Panc1 (cell line): ENCODE results near the gene CLPSL2. TPM values are rescaled to one million over a fixed set of nuclear protein-coding genes. Genes with fewer than 3 reads are reported as not detected.

Source experiments
- ATAC-seq: fragments of 200-7000 bp; cut with Tn5 transposase; 2 replicates; pipeline ENCODE4 v1.9.1; 2020; ENCODE audit warnings: mild to moderate bottlenecking, moderate library complexity
- BruUV-seq: library from RNA; stranded (reverse); fragments of 400-500 nt; replicated peaks from 2 replicates; lab custom pipeline; 2021; lab: Mats Ljungman, UMichigan
- CTCF ChIA-PET: fragments of 300-600 bp; sonication (Branson Sonifier 250); formaldehyde crosslinking; loops from one replicate; lab custom pipeline; 2022; ENCODE audit warnings: antibody characterized with exemption; lab: Charles Lee
- POLR2A ChIA-PET: fragments of 300-600 bp; sonication (Branson Sonifier 250); formaldehyde crosslinking; loops from one replicate; lab custom pipeline; 2022; ENCODE audit warnings: antibody characterized with exemption; lab: Charles Lee
- DNase-seq: peaks from one replicate; pipeline ENCODE4 v3.0.0-alpha.2; 2010; ENCODE audit warnings: low read depth, low spot score
- H3K27ac ChIP-seq: 2 replicates; pipeline ENCODE4 v1.5.1; 2011; ENCODE audit warnings: mild to moderate bottlenecking, low read length, inconsistent platforms
- H3K27me3 ChIP-seq: fragments of 200-500 bp; sonication (Bioruptor generic); 2 replicates; pipeline ENCODE4 v1.6.0; 2014; ENCODE audit warnings: low read length, inconsistent platforms; ENCODE audit not compliant: control insufficient read depth, insufficient read depth
- H3K36me3 ChIP-seq: fragments of 200-500 bp; sonication (Bioruptor generic); 2 replicates; pipeline ENCODE4 v1.5.1; 2014; ENCODE audit warnings: inconsistent platforms, mild to moderate bottlenecking, low read length, moderate library complexity; ENCODE audit not compliant: control insufficient read depth, insufficient read depth
- H3K4me1 ChIP-seq: 2 replicates; pipeline ENCODE4 v1.5.1; 2011; ENCODE audit warnings: inconsistent platforms, mild to moderate bottlenecking, low read length, moderate library complexity; ENCODE audit not compliant: control insufficient read depth, insufficient read depth
- H3K4me3 ChIP-seq, 2 experiments: 2 replicates each; pipeline ENCODE4 v1.5.1; 2011 to 2012; ENCODE audit warnings: low read depth in 2 of 2, low read length in 2 of 2, mild to moderate bottlenecking in 2 of 2, inconsistent platforms in 1 of 2, moderate library complexity in 1 of 2
- H3K9me3 ChIP-seq: fragments of 200-500 bp; sonication (Bioruptor generic); 2 replicates; pipeline ENCODE4 v1.5.1; 2014; ENCODE audit warnings: low read depth, mild to moderate bottlenecking, inconsistent platforms, low read length, moderate library complexity; ENCODE audit not compliant: control insufficient read depth, insufficient read depth
- CTCF ChIP-seq: fragments of 450-650 bp; IDR thresholded peaks from 2 replicates; pipeline ENCODE4 v1.5.1; 2017; ENCODE audit warnings: mild to moderate bottlenecking
- POLR2AphosphoS5 ChIP-seq: IDR thresholded peaks from 2 replicates; pipeline ENCODE4 v1.6.1; 2012; ENCODE audit warnings: mild to moderate bottlenecking, low read depth, low read length, moderate library complexity
- REST ChIP-seq, 2 experiments: IDR thresholded peaks; 2 replicates each; pipeline ENCODE4 v1.6.1; 2011 to 2012; ENCODE audit warnings: low read depth in 2 of 2, control low read depth in 1 of 2, low read length in 1 of 2, mild to moderate bottlenecking in 1 of 2, moderate library complexity in 1 of 2; ENCODE audit not compliant: insufficient read depth in 1 of 2
- SIN3A ChIP-seq: IDR thresholded peaks from 2 replicates; pipeline ENCODE4 v1.6.1; 2012; ENCODE audit warnings: low read depth, mild to moderate bottlenecking, low read length, moderate library complexity, borderline replicate concordance; ENCODE audit not compliant: insufficient read depth
- TCF7L2 ChIP-seq: IDR thresholded peaks from 2 replicates; pipeline ENCODE4 v1.6.1; 2011; ENCODE audit warnings: mild to moderate bottlenecking, low read depth, low read length, inconsistent platforms
- in situ Hi-C: cut with HindIII; loops from 2 replicates; pipeline ENCODE4 v1.10.0; 2016; ENCODE audit warnings: low sequenced_read_pairs, low pct_unique_long_range_greater_than_20kb
- intact Hi-C: fragments of 100-400 bp; cut with micrococcal nuclease; formaldehyde crosslinking; loops from one replicate; pipeline ENCODE4 v1.10.0; 2022; ENCODE audit not compliant: unreplicated experiment
- total RNA-seq: library from RNA; stranded (reverse); gene quantifications from one replicate; pipeline ENCODE4 v1.2.1, GENCODE V29; 2021; ENCODE audit not compliant: unreplicated experiment

CLPSL2 gene
- total RNA-seq, 1 experiment from 2014 or later = 0.57 TPM

- DNase-seq (no peak), ATAC-seq (no peak)
- H3K4me3 ChIP-seq = no peak overlapping the region
- POLR2A ChIA-PET = no interaction called here
- intact Hi-C loops = loop anchor here (1.0 kb wide), 1 partner anchor 11 kb away; no protein-coding TSS in a partner anchor
- no peaks in the 10 kb centered on the region for H3K4me1 ChIP-seq
- TF ChIP-seq CTCF = no peak
- no peak for TF ChIP-seq TCF7L2
- TF ChIP-seq REST (IDR thresholded peaks at IDR 0.05; ENCODE audit: insufficient read depth in 1 of 2, low read depth in 2 of 2, low read length in 1 of 2) = no peak
- no peak for TF ChIP-seq POLR2AphosphoS5
- no peak for TF ChIP-seq SIN3A
- H3K36me3 ChIP-seq = no peaks in the 10 kb centered on the region
- H3K9me3 ChIP-seq = no peaks in the 10 kb centered on the region
- no peaks in the 10 kb centered on the region for H3K27me3 ChIP-seq
- no TSS peak for BruUV-seq
- no peak overlapping the region for H3K27ac ChIP-seq
- CTCF ChIA-PET = interaction anchor here (0.7 kb wide), 1 partner anchor 12 kb away, joined by 3 read pairs; no protein-coding TSS in a partner anchor
- in situ Hi-C loops = no loop called here
These were observed 22.3 kb downstream of the CLPSL2 start for GRCh38 chr6:35798706-35799105.

DNA sequence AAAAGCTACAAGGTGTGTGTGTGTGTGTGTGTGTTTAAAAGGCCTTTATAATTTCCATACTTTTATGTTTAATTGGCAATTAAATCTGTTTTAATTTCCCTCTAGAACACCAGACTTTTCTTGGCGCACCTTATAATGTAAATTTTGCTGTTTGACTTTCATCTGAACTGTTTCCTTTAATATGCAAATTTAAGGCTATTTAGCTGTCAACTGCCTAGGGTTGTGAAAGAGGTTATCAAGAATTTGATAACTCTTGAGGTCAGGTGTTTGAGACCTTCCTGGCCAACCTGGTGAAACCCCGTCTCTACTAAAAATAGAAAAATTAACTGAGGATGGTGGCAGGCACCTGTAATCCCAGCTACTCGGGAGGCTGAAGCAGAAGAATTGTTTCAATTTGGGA lies 24.8 kb downstream of the CLPSL2 start:
- ChIA-PET CTCF (interaction anchor here (0.5 kb wide), 1 partner anchor 17 kb away, joined by 3 read pairs; no protein-coding TSS in a partner anchor), POLR2A (no interaction called here)

DNA sequence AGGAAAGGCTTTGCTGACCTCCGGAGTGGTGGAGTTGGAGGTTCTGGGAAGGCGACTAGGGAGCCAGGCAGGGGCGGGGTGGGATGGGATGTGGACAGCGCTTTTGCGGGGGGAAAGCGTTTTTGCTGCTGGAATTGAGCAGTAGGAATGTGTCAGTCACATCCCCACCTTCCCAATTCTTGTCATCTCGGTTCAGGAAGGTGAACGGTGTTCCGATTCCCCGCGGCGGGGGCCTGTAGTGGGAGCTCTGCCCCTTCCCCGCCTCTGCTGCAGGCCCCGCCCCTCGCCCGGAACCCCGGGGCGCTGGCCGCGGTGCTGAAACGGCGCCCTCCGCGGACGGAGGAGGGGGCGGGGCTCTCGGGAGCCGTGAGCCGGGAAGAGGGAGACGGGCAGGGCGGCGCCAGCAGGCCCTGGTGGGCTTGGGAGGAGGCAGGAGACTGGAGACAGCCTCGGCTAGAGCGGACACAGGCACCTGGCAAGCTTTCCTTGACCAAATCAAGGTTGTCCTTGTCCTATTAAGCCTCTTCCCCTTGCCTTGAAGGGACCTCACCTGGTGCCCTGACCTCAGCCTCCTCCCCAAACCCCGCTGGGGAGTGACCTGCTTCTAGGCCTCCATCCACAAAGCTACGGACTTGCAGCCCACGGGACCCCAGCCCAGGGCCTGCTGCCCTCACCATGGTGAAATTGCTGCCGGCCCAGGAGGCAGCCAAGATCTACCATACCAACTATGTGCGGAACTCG lies 28.8 kb downstream of the CLPSL2 start, which contains the start of gene LHFPL5:
Gene LHFPL5, plus strand, starts transcription at position 357 of the 741 bp plus-strand sequence. Its CDS starts 319 bp downstream, at position 676.
- DNase-seq = no peak
- peak; percentile 86 for ATAC-seq
- no peaks in the 10 kb centered on the region for H3K4me1 ChIP-seq
- ChIA-PET POLR2A (interaction anchor here (0.7 kb wide), 1 partner anchor 1105 kb away, joined by 3 read pairs; no protein-coding TSS in a partner anchor), CTCF (no interaction called here)
- in situ Hi-C loops = no loop called here
- no TSS peak for BruUV-seq
- TF ChIP-seq REST (IDR thresholded peaks at IDR 0.05; ENCODE audit: insufficient read depth in 1 of 2, low read depth in 2 of 2, low read length in 1 of 2) (peak; percentile 95 to 98), POLR2AphosphoS5 (no peak)
- intact Hi-C loops = no loop called here
- H3K9me3 ChIP-seq = no peaks in the 10 kb centered on the region
- H3K27me3 ChIP-seq = peaks cover 3% of the 10 kb centered on the region; the same call in 1 of the 2 replicates
- H3K36me3 ChIP-seq = no peaks in the 10 kb centered on the region
- H3K27ac ChIP-seq = no peak within 1 kb of the TSS
- H3K4me3 ChIP-seq = peak within 1 kb of the TSS; percentile 15 to 29; a peak in 3 of 4 replicates

More for the DNA sequence above, 24.8 kb downstream of the CLPSL2 start:
- DNase-seq = no peak
- ATAC-seq = no peak
- intact Hi-C loops = no loop called here
- in situ Hi-C loops = no loop called here
- TF ChIP-seq POLR2AphosphoS5 = no peak
- no peaks in the 10 kb centered on the region for H3K4me1 ChIP-seq
- H3K27ac ChIP-seq = no peak overlapping the region
- H3K36me3 ChIP-seq = no peaks in the 10 kb centered on the region
- BruUV-seq = no TSS peak
- no peak overlapping the region for H3K4me3 ChIP-seq
- no peaks in the 10 kb centered on the region; the same call in 1 of the 2 replicates for H3K27me3 ChIP-seq
- H3K9me3 ChIP-seq = no peaks in the 10 kb centered on the region
